Measurements from ENCODE around the gene CDK2. TPM values are rescaled to one million over a fixed set of nuclear protein-coding genes. Genes with fewer than 3 reads are reported as not detected.

CDK2 gene
- total and polyA plus RNA-seq, 3 experiments from 2014 or later = 8.2 to 125 (median 117) TPM

DNA sequence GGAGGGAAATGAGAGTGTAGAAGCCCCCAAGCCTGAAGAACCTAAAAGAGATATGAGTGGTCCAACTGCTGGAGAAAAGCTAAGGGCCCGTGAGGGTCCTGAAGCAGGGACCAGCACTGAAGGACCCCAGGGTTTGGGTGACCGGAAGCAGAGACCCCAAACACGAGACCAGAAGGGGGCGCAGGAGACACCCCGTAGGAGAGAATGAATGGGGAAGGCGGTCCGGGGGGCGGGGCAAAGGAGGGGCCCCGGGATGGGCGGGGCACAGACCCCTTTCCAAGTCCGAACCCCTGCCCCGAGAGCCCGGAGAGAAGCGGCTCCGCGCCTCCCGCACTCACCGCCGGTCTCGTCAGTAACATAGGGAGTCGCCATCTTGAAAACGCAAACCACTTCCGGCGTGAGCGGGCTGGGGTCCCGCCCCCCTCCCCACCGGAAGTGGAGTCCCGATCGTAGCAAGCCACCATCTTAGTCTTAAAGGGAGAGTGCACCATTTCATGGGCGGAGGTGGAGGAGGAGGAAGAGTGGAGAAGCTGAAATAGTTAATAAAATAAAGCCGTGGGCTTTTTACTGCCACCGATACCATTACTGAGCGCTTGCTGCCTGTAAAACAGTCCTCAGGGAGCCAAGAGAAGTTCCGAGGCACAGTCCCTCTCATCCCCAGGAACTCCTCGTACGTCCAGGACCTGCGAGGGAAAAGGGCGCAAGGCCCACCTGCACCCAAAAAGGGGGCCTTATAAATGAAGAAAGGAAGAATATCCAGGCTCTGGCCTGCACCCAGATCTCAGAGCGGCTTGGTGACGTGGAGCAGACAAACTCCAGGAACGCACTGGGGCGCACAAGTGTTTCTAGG lies 39.7 kb upstream of the CDK2 start:
- Mint-ChIP-seq H3K27me3 (peaks cover 0 to 6% of the 10 kb centered on the region in 2 donors), H3K4me1 (peaks cover 55 to 61% (median 58%) of the 10 kb centered on the region in 3 donors), H3K9me3 (no peaks in the 10 kb centered on the region), H3K27ac (peak overlapping the region; percentile 91 to 99 (median 96)), H3K36me3 (peaks cover 0 to 48% (median 7%) of the 10 kb centered on the region in 3 donors), H3K4me3 (peak overlapping the region; percentile 94 to 100 (median 97))
- H3K4me1 ChIP-seq (ENCODE audit: insufficient read depth, low read length) = peaks cover 46% of the 10 kb centered on the region
- no peaks in the 10 kb centered on the region for H3K27me3 ChIP-seq (ENCODE audit: insufficient read depth, low read length, poor library complexity, severe bottlenecking)
- POLR2A ChIA-PET = interaction anchor here (0.5 to 3.2 kb wide), 13 partner anchors 9 to 524 kb away, joined by 3 to 18 read pairs (median 6); partner anchors contain the start of genes DNAJC14, ORMDL2, RAB5B and SARNP
- no peaks in the 10 kb centered on the region for H3K36me3 ChIP-seq (ENCODE audit: insufficient read depth, low read length)
- peak overlapping the region; percentile 83 for H3K4me3 ChIP-seq (ENCODE audit: low read length)
- DNase-seq = peak; percentile 82 to 94 (median 86)
- CTCF ChIA-PET = interaction anchor here (0.6 to 8.7 kb wide), 16 partner anchors 9 to 188 kb away, joined by 3 to 96 read pairs (median 4); partner anchors contain the start of genes DNAJC14, ORMDL2, RAB5B and SARNP
- H3K9me3 ChIP-seq (ENCODE audit: low read length) = no peaks in the 10 kb centered on the region
- H3K27ac ChIP-seq (ENCODE audit: low read depth, low read length) = peak overlapping the region; percentile 79

DNA sequence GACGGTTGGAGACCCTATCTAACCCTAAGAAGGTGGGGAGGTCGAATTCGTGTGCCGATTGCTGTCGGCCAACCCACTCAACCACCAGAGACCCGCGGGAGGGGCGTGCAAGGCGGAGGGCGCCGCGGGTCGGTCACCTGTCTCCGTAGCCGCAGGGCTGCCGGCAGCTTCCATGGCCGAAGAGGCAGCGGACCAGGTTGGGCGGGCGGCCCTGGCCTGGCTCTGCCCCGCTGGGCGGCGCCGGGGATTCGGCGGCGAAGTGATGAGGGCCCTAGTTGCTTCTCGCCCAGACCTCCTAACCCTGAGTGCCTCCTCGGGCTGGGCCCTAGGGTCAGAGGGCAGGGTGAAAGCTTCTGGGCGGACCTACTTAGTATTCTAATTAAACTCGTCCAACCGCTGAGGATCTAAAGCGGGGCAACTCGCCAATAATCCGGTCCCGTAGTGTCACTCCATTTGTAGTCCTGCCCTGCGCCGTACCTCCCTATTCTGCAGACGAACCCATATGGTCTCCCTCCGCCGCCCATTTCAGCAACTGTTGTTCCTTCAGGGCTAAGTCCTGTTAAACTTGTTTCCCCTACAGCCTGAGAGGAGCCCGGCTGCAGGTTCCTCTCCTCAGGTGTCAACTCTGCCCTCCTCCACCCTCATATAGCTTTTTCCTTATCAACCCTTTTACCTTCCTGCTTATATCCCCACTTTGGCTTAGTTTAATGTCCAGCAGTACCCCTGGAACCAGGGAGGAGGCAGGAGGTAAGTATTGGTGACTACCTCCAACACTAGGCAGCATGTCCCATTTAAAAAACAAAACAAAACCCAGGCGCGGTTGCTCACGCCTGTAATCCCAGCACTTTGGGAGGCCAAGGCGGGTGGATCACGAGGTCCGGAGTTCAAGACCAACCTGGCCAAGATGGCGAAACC lies 38.8 kb upstream of the CDK2 start, which contains the start of gene PYM1:
Gene PYM1 (minus strand): TSS at position 307 of the 915 bp plus-strand sequence. CDS start 133 bp downstream, at position 174.
- peak within 1 kb of the TSS; percentile 79 for H3K27ac ChIP-seq (ENCODE audit: low read depth, low read length)
- H3K27me3 ChIP-seq (ENCODE audit: insufficient read depth, low read length, poor library complexity, severe bottlenecking) = no peaks in the 10 kb centered on the region
- Mint-ChIP-seq H3K9me3 (peaks cover 0 to 2% (median 0%) of the 10 kb centered on the region in 5 donors), H3K4me1 (peaks cover 56 to 57% (median 56%) of the 10 kb centered on the region in 3 donors), H3K36me3 (peaks cover 0 to 46% (median 8%) of the 10 kb centered on the region in 3 donors), H3K27me3 (peaks cover 0 to 8% of the 10 kb centered on the region in 2 donors), H3K4me3 (peak within 1 kb of the TSS; percentile 94 to 100 (median 98)), H3K27ac (peak within 1 kb of the TSS; percentile 94 to 99 (median 98))
- no peaks in the 10 kb centered on the region for H3K36me3 ChIP-seq (ENCODE audit: insufficient read depth, low read length)
- peak; percentile 54 to 82 (median 56) for DNase-seq
- peak within 1 kb of the TSS; percentile 83 for H3K4me3 ChIP-seq (ENCODE audit: low read length)
- H3K4me1 ChIP-seq (ENCODE audit: insufficient read depth, low read length) = peaks cover 40% of the 10 kb centered on the region
- POLR2A ChIA-PET = interaction anchor here (0.5 to 3.2 kb wide), 11 partner anchors 8 to 523 kb away, joined by 3 to 18 read pairs (median 4); partner anchors contain the start of genes DNAJC14, ORMDL2, RAB5B and SARNP
- no peaks in the 10 kb centered on the region for H3K9me3 ChIP-seq (ENCODE audit: low read length)
- CTCF ChIA-PET = interaction anchor here (1.0 to 8.7 kb wide), 9 partner anchors 10 to 212 kb away, joined by 3 to 96 read pairs (median 5); partner anchors contain the start of genes BLOC1S1, ORMDL2 and SARNP

DNA sequence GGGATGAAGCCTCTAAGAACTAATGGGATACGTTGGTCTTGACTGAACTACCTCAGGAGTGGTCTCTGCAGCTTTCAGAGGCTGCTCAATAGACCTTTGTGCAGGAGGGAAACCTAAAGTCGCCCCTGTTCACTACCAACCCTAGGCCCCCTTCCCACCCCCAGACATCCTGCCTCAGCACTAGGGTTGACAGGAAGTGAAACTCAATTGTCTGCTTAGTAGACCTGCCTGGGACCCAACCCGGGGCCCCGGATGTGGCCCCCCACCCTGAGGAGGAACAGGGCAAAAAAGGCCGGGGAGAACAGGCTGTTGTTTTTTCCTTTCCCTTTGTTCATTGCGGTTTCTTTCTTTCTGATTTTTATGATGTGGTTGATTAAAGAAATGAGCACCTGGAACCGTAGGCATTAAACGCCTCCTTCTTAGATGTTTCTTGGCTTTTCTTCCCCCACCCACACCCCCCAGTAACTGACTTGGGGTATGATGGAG lies 37.3 kb upstream of the CDK2 start:
- Histone ChIP-seq H3K9me3 (ENCODE audit: low read length) (no peaks in the 10 kb centered on the region), H3K27me3 (ENCODE audit: insufficient read depth, low read length, poor library complexity, severe bottlenecking) (no peaks in the 10 kb centered on the region), H3K4me1 (ENCODE audit: insufficient read depth, low read length) (peaks cover 56% of the 10 kb centered on the region), H3K36me3 (ENCODE audit: insufficient read depth, low read length) (no peaks in the 10 kb centered on the region), H3K27ac (ENCODE audit: low read depth, low read length) (peak overlapping the region; percentile 79), H3K4me3 (ENCODE audit: low read length) (peak overlapping the region; percentile 83)
- Mint-ChIP-seq H3K27me3 (peaks cover 0 to 8% of the 10 kb centered on the region in 2 donors), H3K27ac (peak overlapping the region; percentile 95 to 99 (median 98)), H3K9me3 (peaks cover 0 to 2% (median 0%) of the 10 kb centered on the region in 5 donors), H3K36me3 (peaks cover 0 to 51% (median 11%) of the 10 kb centered on the region in 3 donors), H3K4me1 (peaks cover 66% of the 10 kb centered on the region in 3 donors), H3K4me3 (peak overlapping the region; percentile 94 to 100 (median 98))
- POLR2A ChIA-PET = interaction anchor here (0.5 to 3.1 kb wide), 9 partner anchors 11 to 112 kb away, joined by 4 to 25 read pairs (median 7); partner anchors contain the start of genes DNAJC14, ORMDL2, RAB5B and SARNP
- DNase-seq = peak; percentile 63 to 98 (median 88)
- CTCF ChIA-PET = interaction anchor here (1.5 to 8.7 kb wide), 2 partner anchors 8 to 99 kb away, joined by 7 to 96 read pairs; no protein-coding TSS in a partner anchor

DNA sequence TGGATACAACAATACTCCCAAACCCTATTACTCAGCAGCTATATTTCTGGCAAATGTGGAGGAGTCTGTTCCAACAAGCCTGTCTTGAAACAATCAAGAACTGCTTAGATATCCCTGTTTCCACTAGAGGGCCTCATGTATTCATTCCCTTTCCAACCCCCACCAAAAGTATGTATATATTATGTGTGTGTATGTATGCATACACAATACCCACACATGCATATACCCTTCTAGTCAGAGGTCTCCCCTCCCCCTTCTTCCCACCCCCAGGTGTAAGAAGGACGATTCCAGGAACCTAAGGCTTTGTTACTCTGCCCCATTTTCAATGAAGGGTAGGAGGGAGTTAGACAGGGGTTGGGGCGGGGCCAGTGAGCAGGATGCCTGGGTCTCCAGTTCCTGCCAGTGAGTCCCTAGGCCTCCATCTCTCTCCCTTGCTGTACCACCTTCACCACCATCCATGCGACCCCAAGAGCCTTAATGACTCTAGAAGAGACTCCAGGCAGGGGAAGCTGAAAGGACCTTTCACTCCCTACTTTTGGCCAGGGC lies 35.8 kb upstream of the CDK2 start, which contains the start of gene DGKA:
Gene DGKA (plus strand): TSS at position 392 of the 546 bp plus-strand sequence. CDS start 5,342 bp downstream, outside the sequence.
- Histone ChIP-seq H3K4me3 (ENCODE audit: low read length) (peak within 1 kb of the TSS; percentile 98), H3K36me3 (ENCODE audit: insufficient read depth, low read length) (peaks cover 6% of the 10 kb centered on the region), H3K27ac (ENCODE audit: low read depth, low read length) (peak within 1 kb of the TSS; percentile 79), H3K27me3 (ENCODE audit: insufficient read depth, low read length, poor library complexity, severe bottlenecking) (no peaks in the 10 kb centered on the region), H3K4me1 (ENCODE audit: insufficient read depth, low read length) (peaks cover 60% of the 10 kb centered on the region), H3K9me3 (ENCODE audit: low read length) (no peaks in the 10 kb centered on the region)
- H3K27me3 Mint-ChIP-seq = peaks cover 0 to 8% of the 10 kb centered on the region in 2 donors
- CTCF ChIA-PET = interaction anchor here (0.9 to 8.7 kb wide), 7 partner anchors 7 to 189 kb away, joined by 3 to 96 read pairs (median 5); partner anchors contain the start of genes DNAJC14, ORMDL2, RAB5B and SARNP
- peaks cover 68 to 70% (median 68%) of the 10 kb centered on the region in 3 donors for H3K4me1 Mint-ChIP-seq
- DNase-seq = peak; percentile 44 to 78 (median 56)
- peak within 1 kb of the TSS; percentile 94 to 100 (median 98) for H3K4me3 Mint-ChIP-seq
- peak within 1 kb of the TSS; percentile 95 to 99 (median 98) for H3K27ac Mint-ChIP-seq
- peaks cover 0 to 59% (median 10%) of the 10 kb centered on the region in 3 donors for H3K36me3 Mint-ChIP-seq
- peaks cover 0 to 2% (median 0%) of the 10 kb centered on the region in 5 donors for H3K9me3 Mint-ChIP-seq
- POLR2A ChIA-PET = interaction anchor here (0.5 to 3.1 kb wide), 12 partner anchors 9 to 288 kb away, joined by 3 to 25 read pairs (median 3); partner anchors contain the start of genes DNAJC14, ORMDL2, PA2G4 and RAB5B

DNA sequence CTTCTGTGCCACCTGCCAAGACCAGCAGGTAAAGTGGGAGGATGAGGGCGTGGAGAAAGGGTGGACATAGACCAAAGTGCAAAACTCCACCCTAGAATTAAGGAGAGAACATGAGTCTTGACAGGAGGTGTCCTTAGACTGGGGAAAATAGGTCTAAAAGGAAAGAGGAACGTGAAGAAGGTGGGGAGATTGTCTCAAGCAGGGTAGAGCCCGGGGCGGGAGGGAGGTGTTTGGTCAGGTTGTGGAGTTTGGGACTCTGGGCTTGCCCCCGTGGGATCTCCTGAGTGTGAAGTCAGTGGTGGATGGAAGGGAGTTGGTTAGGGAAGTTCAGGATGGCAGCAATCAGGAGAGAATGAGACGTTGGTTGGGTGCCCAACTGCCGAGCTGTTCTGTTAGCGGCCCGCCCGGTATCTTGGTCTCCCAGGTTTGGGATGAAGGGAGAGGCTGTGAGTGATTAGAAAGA lies 35.3 kb upstream of the CDK2 start:
- no peaks in the 10 kb centered on the region for H3K9me3 ChIP-seq (ENCODE audit: low read length)
- H3K27ac Mint-ChIP-seq = peak overlapping the region; percentile 95 to 99 (median 98)
- no peak for DNase-seq
- H3K4me3 Mint-ChIP-seq = peak overlapping the region; percentile 94 to 100 (median 98)
- ChIA-PET POLR2A (interaction anchor here (0.5 to 3.1 kb wide), 10 partner anchors 9 to 288 kb away, joined by 3 to 25 read pairs (median 4); partner anchors contain the start of genes DNAJC14, ORMDL2, RAB5B and SARNP), CTCF (interaction anchor here (1.0 to 8.7 kb wide), 6 partner anchors 6 to 189 kb away, joined by 3 to 96 read pairs (median 4); partner anchors contain the start of genes DNAJC14, ORMDL2, RAB5B and SARNP)
- peak overlapping the region; percentile 75 for H3K27ac ChIP-seq (ENCODE audit: low read depth, low read length)
- H3K4me1 Mint-ChIP-seq = peaks cover 68 to 69% (median 68%) of the 10 kb centered on the region in 3 donors
- H3K36me3 Mint-ChIP-seq = peaks cover 0 to 62% (median 12%) of the 10 kb centered on the region in 3 donors
- no peaks in the 10 kb centered on the region for H3K27me3 ChIP-seq (ENCODE audit: insufficient read depth, low read length, poor library complexity, severe bottlenecking)
- H3K27me3 Mint-ChIP-seq = peaks cover 0 to 8% of the 10 kb centered on the region in 2 donors
- H3K4me3 ChIP-seq (ENCODE audit: low read length) = peak overlapping the region; percentile 98
- H3K4me1 ChIP-seq (ENCODE audit: insufficient read depth, low read length) = peaks cover 60% of the 10 kb centered on the region
- peaks cover 0 to 2% (median 0%) of the 10 kb centered on the region in 5 donors for H3K9me3 Mint-ChIP-seq
- H3K36me3 ChIP-seq (ENCODE audit: insufficient read depth, low read length) = peaks cover 6% of the 10 kb centered on the region

DNA sequence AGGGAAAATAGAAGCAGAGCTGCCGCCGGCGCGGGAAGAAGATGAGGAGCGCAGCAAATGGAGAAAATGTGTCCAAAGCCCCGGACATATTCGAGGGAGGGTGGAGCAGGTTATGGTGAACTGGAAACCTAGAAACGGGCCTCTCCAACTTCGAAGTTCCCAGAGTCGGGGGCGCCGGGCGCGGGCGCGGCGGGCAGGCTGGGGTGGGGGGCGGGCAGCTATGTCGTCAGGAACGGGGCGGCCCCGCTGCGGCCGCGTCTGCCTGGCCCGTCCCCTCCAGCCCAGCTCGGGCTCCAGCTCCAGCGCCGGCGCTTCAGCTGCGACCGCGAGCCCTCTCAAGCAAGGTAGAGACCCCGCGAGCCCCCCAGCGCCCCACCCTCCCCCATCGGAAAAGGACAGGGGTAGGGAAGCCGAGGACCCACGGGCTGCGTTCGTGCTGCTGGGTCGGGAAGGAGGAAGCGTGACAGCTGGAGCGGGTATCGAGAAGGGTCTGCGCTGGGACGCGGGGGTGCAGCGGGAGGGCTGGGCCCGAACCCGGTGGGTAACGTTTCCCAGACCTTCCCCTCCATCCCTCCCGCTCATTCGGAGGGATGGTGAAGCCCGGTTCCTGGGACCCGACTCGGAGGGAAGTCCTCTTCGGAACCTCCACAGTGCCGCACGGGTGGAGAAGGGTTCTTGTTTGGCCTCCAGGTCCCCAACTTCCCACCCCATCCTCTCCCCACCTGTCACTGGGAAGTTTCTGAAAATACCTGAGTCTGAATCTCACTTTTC lies 34.7 kb upstream of the CDK2 start:
- H3K4me3 Mint-ChIP-seq = peak overlapping the region; percentile 94 to 100 (median 98)
- Histone ChIP-seq H3K4me3 (ENCODE audit: low read length) (peak overlapping the region; percentile 98), H3K27me3 (ENCODE audit: insufficient read depth, low read length, poor library complexity, severe bottlenecking) (no peaks in the 10 kb centered on the region), H3K9me3 (ENCODE audit: low read length) (no peaks in the 10 kb centered on the region), H3K27ac (ENCODE audit: low read depth, low read length) (peak overlapping the region; percentile 75), H3K36me3 (ENCODE audit: insufficient read depth, low read length) (peaks cover 9% of the 10 kb centered on the region), H3K4me1 (ENCODE audit: insufficient read depth, low read length) (peaks cover 63% of the 10 kb centered on the region)
- peaks cover 0 to 67% (median 12%) of the 10 kb centered on the region in 3 donors for H3K36me3 Mint-ChIP-seq
- peaks cover 0 to 5% of the 10 kb centered on the region in 2 donors for H3K27me3 Mint-ChIP-seq
- DNase-seq = peak in 3 of 5 donors; percentile 17 to 33 (median 24)
- H3K4me1 Mint-ChIP-seq = peaks cover 70 to 71% (median 70%) of the 10 kb centered on the region in 3 donors
- ChIA-PET POLR2A (interaction anchor here (0.5 to 3.1 kb wide), 8 partner anchors 8 to 287 kb away, joined by 3 to 25 read pairs (median 4); partner anchors contain the start of genes DNAJC14, ORMDL2, RAB5B and SARNP), CTCF (interaction anchor here (0.6 to 11.4 kb wide), 8 partner anchors 6 to 193 kb away, joined by 3 to 96 read pairs (median 6); partner anchors contain the start of genes DNAJC14, ORMDL2, RAB5B and SARNP)
- H3K27ac Mint-ChIP-seq = peak overlapping the region; percentile 95 to 99 (median 98)
- peaks cover 0 to 2% (median 0%) of the 10 kb centered on the region in 5 donors for H3K9me3 Mint-ChIP-seq
